Frontal cortex (tissue), 4 donors: ENCODE results near the gene BTK. TPM values are rescaled to one million over a fixed set of nuclear protein-coding genes. Genes with fewer than 3 reads are reported as not detected.

Source experiments
- DNase-seq, 2 donors: peaks; one replicate each; pipeline ENCODE4 v3.0.0; 2012; ENCODE audit warnings: low spot score in 2 of 2
- FAIRE-seq: peaks from 2 replicates; lab custom pipeline; 2012; peaks lifted over from hg19 to GRCh38; lab: Jason Lieb, UNC
- total RNA-seq: library from RNA; depleted of rRNA; stranded (reverse); fragments of >200 nt; gene quantifications from one replicate; pipeline ENCODE4 v1.2.3, GENCODE V29; 2014
- donor health status: control.
- donor health status: control.
- donor health status: control.

Gene BTK
- 0.41 TPM for total RNA-seq

DNA sequence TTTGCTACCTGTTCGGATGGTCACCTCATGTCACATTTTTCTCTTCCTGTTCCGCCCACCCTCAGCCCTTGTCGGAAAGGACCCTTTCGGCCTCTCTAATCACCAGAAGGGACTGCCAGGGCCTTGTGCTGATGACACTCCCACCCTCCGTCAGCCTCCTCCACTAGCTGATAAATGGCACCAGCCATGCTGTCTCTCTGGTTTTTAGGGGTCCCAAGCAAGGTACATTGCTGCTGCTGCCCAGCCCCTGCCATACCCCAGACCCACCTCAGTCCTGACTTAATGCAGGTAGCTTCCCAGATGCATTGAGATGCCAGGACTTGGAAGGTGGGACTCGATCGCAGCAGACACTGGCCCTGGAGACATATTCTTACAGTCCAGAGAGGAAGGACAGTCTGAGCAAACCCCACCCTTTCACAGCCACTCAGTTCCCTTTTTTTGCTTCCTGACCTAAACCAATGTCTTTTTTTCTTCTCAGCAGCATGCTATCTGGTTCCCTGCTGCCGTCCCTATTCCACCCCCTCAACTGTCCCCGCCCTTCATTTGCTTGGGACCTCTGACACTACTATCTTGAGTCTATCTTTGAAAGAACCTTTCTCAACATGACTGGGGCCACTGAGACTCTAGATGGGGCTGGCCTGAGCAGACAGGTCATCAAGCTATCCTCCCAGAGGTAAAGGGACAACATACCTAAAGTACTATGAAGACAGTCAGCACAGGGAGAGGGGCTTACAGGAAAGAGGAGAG is at the start of gene BTK:
Gene BTK, minus strand, starts transcription at position 397 of the 747 bp plus-strand sequence. CDS start 10,907 bp downstream, outside the sequence.
- FAIRE-seq = no peak
- no peak for DNase-seq

GRCh38 chrX:101430457-101431078 is 44.6 kb upstream of the BTK start:
- no peak for FAIRE-seq
- no peak for DNase-seq

DNA sequence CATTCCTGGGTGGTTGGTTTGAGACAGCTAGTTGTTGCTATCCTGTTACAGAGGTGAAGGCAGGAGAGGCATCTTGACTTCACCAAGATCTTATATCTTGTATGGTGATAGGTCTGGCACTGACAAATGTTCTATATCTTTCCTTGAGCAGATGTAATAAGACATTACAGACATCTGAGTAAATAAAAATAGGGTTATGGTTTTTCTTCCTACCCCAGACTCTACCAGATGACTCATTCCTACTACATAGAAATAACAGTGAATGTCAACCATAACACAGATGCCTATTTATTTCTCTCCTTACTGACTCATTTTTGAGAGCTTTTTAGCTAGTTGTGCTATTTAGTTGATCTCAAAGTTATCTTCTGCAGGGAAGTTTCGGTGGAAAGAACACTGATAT is 43.9 kb upstream of the BTK start:
- DNase-seq = no peak
- no peak for FAIRE-seq

DNA sequence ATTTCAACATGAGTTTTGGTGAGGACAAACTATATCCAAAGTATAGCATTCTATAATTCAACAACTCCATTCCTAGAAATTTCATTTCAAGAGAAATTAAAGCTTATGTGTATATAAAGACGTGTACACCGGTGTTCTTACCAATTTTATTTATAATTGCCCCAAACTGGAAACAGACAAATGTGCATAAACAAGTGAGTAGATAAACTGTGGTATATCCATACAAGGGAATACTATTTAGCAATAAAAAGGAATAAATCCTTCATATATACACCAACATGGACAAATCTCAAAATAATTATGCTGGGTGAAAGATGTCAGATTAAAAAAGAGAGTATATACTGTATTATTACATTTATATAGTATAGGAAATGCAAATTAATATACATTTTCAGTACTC is 42.0 kb upstream of the BTK start:
- FAIRE-seq = no peak
- no peak for DNase-seq

DNA sequence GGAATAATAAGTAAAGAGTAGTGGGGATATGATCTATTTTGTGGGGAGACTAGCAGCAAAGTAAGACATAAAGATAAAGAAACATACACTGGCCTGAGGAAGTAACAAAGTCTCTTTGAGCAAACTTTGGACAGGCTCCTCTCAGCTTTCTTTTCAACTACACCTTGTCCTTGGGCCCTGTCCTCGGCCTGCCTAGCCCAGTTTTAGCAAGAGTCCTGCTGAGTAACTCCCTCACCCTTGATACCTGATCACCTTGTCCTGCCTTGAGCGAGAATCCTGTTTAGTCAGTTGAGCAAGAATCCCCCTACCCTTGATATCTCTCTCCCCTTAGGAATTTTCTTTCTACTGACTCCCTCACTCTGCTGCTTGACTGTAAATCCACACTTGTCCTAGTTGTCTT is 33.5 kb upstream of the BTK start:
- no peak for DNase-seq
- no peak for FAIRE-seq

DNA sequence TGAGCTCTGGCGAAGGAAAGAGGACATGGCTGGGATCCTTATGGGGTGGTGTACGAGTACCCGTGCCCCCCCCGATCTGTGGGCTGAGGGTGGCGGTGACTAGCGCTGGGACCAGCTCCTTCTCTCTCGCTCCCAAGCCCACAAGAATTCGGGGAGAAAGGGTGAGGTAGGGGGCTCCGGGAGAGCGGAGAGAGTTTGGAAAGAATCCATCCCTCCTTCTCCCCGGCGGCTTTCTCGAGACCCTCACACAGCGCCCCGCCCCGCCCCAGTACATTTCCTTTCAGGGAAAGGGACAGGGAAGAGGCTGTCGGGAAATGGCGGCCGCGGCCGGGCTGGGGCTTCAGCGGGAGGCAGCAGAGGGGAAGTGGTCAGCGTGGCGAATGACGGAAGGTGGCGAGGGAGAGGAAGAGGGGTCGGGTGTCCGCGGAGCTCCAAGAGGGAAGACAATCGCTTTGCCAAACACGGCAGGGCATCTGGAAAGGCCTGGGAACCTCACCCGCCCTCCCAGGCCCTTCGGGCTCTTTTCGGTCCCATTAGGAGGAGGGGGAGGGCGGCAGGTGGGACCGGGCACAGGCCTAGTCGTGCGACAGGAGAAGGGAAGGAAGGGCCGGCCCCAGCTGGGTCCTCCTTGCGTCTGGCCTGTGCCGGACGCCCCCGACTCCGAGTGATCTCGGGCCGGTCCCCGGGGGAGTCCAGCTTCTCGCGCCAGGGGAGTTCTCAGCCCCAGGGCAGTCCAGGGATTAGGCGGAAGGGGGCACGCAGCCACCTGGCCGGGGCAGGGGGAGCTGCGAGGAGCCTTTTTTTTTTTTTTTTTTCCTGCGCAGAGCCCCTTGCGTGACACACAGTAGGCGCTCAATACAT is 32.2 kb upstream of the BTK start:
- DNase-seq (peak in 1 of 2 donors; percentile 32), FAIRE-seq (no peak)

DNA sequence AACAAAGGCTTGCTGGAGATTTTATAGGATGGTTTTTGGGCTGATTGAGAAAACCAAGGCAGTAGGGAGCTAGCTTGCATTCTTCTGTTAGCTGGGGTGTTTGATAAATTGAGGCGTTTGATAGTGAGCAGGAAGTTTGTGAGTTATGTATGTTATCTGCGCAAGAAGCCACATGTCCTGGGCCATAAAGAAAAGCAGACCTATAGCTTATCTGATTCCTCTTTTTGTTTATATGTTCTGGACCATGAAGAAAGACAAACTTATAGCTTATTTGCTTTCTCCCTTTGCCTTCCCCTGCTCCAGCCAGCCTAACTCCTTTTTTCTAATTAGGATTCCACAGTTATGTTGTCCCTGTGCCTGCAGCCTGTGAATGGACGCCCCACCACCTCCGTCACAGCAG is 31.2 kb upstream of the BTK start:
- DNase-seq = no peak
- no peak for FAIRE-seq

DNA sequence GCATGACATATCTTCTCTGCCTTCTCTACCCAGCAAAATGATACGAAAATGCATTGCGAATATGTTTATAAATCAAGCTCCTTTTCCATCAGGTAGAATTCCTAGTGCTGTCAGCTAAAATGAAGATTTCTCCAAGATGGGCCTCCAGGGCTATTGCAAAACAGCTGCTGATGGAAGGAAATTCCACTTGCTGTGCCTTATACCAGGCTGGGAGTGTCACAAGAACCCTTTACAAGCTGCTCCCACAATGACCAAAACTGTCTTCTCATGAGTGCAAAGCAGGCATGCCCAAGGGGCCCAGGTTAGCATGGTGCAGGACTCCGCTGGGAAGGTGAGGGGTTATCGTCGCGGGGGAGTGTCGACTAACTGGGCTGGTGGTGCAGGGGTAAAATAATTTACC is 30.7 kb upstream of the BTK start:
- FAIRE-seq (no peak), DNase-seq (no peak)

- peak; percentile 34 to 52 for DNase-seq
- FAIRE-seq = peak; percentile 15
Measured at GRCh38 chrX:101415180-101416145, 29.5 kb upstream of the BTK start.

GRCh38 chrX:101411984-101412383 is 26.0 kb upstream of the BTK start:
- no peak for FAIRE-seq
- no peak for DNase-seq

DNA sequence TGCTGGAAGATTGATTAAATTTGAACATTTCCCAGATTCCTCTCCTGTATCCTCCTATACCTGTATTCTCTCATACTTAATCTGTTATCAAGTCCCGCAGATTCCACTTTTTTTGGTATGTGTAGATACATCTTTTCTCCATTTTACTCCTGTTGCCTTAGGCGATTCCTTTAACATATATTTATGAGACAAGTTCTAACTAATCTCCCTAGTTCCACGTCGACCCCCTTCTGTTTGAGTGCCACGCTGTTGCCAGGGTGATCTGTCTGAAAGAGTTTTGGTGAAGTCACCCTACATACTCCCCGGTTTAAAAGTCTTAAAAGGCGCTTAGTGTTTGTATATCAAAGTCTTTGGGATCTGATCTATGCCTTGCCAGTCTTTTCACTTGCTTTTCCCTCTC is 24.5 kb upstream of the BTK start:
- DNase-seq = no peak
- FAIRE-seq = no peak

- FAIRE-seq = no peak
- DNase-seq = no peak
Measured at GRCh38 chrX:101409043-101409442, 23.1 kb upstream of the BTK start.

DNA sequence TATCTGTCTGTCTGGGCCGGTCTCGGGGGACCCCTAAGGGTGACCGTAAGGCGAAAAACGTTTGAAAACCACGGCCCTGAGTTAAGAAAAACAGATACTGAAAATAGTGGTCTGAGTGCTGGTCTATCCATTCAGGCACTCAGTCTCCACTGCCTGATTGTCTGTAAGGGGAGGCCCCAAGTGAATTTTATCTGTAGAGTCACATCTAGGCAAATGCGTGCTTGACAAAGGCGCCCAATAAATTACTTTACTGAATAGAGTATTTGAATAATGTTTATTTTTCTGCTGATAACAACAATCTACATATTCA is 22.5 kb upstream of the BTK start:
- FAIRE-seq = no peak

GRCh38 chrX:101407748-101408531 is 21.9 kb upstream of the BTK start, which contains the start of the genes GLA and HNRNPH2:
GLA (minus strand) TSS chrX:101407925; CDS start chrX:101407903, 22 bp downstream.
HNRNPH2 (plus strand) TSS chrX:101408222; CDS start chrX:101411989, 3,767 bp downstream.
- DNase-seq (peak; percentile 48 to 65), FAIRE-seq (peak; percentile 84)

More for the DNA sequence above, 22.5 kb upstream of the BTK start:
- DNase-seq = no peak

GRCh38 chrX:101407167-101407747 is 21.3 kb upstream of the BTK start:
- FAIRE-seq (no peak), DNase-seq (no peak)

DNA sequence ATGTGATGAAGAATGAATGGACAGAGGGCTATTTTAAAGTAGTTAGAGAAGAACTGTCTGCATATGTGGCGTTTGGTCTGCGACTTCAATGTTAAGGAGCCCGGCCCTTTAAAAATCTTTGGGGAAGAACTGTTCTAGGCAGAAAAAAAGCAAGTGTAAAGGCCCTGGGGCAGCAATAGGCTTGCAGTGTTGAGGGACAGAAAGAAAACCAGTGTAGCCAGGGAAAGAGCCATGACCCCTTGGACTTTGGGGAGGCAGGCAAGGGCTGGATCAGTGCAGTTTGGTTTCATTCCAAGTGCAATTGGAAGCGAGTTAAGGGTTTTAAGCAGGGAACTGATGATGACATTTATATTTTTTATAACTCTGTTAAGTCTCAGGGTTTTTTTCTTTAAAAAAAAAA is 13.8 kb upstream of the BTK start:
- DNase-seq (no peak), FAIRE-seq (no peak)

DNA sequence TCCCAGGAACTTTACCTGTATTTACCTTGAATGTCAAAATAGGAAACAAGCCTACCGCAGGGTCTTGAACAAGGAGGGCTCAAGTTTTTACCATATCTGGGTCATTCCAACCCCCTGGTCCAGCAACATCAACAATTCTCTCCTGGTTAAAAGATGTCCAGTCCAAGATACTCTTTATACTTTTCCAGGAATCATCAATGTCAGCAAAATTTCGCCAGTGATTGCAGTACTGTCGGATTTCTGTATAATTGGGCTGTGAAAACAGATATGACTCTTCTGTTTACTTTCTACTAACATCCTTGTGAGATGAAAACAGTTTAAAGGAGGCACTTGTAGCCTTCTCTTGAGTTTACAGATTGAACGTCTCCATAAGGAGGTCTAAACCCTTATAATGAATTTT is 12.7 kb upstream of the BTK start:
- DNase-seq (no peak), FAIRE-seq (no peak)

DNA sequence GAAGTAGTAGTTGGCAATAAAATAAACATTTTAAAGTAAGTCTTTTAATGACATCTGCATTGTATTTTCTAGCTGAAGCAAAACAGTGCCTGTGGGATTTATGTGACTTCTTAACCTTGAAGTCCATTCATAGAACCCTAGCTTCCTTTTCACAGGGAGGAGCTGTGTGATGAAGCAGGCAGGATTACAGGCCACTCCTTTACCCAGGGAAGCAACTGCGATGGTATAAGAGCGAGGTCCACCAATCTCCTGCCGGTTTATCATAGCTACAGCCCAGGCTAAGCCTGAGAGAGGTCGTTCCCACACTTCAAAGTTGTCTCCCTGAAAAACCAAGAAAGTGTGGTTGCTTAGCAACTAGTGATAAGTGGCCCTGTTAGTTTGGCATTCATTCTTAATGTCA is 11.8 kb upstream of the BTK start:
- DNase-seq (no peak), FAIRE-seq (no peak)
